Activated naive CD4-positive, alpha-beta T cell treated with anti-CD3 and anti-CD28 coated beads, Interleukin-2, amount 50 U/mL, for 24 hours (primary cell): ENCODE measurements around the gene ELK4.
"Not testable (repeated sequence)": the region's sequence is repeated elsewhere in the genome, so short reads cannot be mapped to it uniquely, and the experiment has no call there.

Experiments used
- H3K27ac Mint-ChIP-seq: one replicate; pipeline ENCODE4 v1.8.0; 2021; ENCODE audit warnings: mild to moderate bottlenecking, mixed read lengths
- H3K27me3 Mint-ChIP-seq: one replicate; pipeline ENCODE4 v1.8.0; 2021; ENCODE audit warnings: mixed read lengths
- H3K36me3 Mint-ChIP-seq: one replicate; pipeline ENCODE4 v1.8.0; 2021; ENCODE audit warnings: mixed read lengths
- H3K4me1 Mint-ChIP-seq: one replicate; pipeline ENCODE4 v1.8.0; 2021; ENCODE audit warnings: mixed read lengths
- H3K4me3 Mint-ChIP-seq: one replicate; pipeline ENCODE4 v1.8.0; 2021; ENCODE audit warnings: mild to moderate bottlenecking, mixed read lengths
- H3K9me3 Mint-ChIP-seq: one replicate; pipeline ENCODE4 v1.8.0; 2021; ENCODE audit warnings: mixed read lengths

ELK4 gene

GRCh38 chr1:205645519-205645918, 13.7 kb upstream of the ELK4 start:
- no peaks in the 10 kb centered on the region for H3K36me3 Mint-ChIP-seq
- H3K4me3 Mint-ChIP-seq = no peak overlapping the region
- no peaks in the 10 kb centered on the region for H3K9me3 Mint-ChIP-seq
- peaks cover 2% of the 10 kb centered on the region for H3K27me3 Mint-ChIP-seq
- H3K27ac Mint-ChIP-seq = no peak overlapping the region
- no peaks in the 10 kb centered on the region for H3K4me1 Mint-ChIP-seq

GRCh38 chr1:205642679-205643307, 11.0 kb upstream of the ELK4 start:
- Mint-ChIP-seq H3K9me3 (no peaks in the 10 kb centered on the region), H3K36me3 (no peaks in the 10 kb centered on the region), H3K27ac (no peak overlapping the region), H3K4me1 (no peaks in the 10 kb centered on the region), H3K4me3 (no peak overlapping the region), H3K27me3 (peaks cover 2% of the 10 kb centered on the region)

- H3K9me3 Mint-ChIP-seq = no peaks in the 10 kb centered on the region
- H3K4me3 Mint-ChIP-seq = no peak overlapping the region
- H3K36me3 Mint-ChIP-seq = no peaks in the 10 kb centered on the region
- H3K4me1 Mint-ChIP-seq = peaks cover 3% of the 10 kb centered on the region
- peaks cover 2% of the 10 kb centered on the region for H3K27me3 Mint-ChIP-seq
- no peak overlapping the region for H3K27ac Mint-ChIP-seq
Measured at GRCh38 chr1:205639567-205639966, 7.8 kb upstream of the ELK4 start.

- Mint-ChIP-seq H3K4me1 (peaks cover 3% of the 10 kb centered on the region), H3K27ac (no peak overlapping the region), H3K36me3 (no peaks in the 10 kb centered on the region), H3K9me3 (no peaks in the 10 kb centered on the region), H3K4me3 (no peak overlapping the region), H3K27me3 (peaks cover 2% of the 10 kb centered on the region)
Measured at GRCh38 chr1:205637854-205638468, 6.2 kb upstream of the ELK4 start.

- H3K36me3 Mint-ChIP-seq = no peaks in the 10 kb centered on the region
- peaks cover 2% of the 10 kb centered on the region for H3K27me3 Mint-ChIP-seq
- H3K4me3 Mint-ChIP-seq = no peak overlapping the region
- H3K9me3 Mint-ChIP-seq = no peaks in the 10 kb centered on the region
- H3K4me1 Mint-ChIP-seq = peaks cover 3% of the 10 kb centered on the region
- H3K27ac Mint-ChIP-seq = no peak overlapping the region
Measured at GRCh38 chr1:205636732-205637131, 4.9 kb upstream of the ELK4 start.

GRCh38 chr1:205636138-205636530, 4.3 kb upstream of the ELK4 start:
- H3K36me3 Mint-ChIP-seq, H3K27ac Mint-ChIP-seq, H3K4me3 Mint-ChIP-seq, H3K9me3 Mint-ChIP-seq, H3K27me3 Mint-ChIP-seq, H3K4me1 Mint-ChIP-seq: not testable (repeated sequence)

GRCh38 chr1:205633421-205633976, 1.7 kb upstream of the ELK4 start:
- Mint-ChIP-seq H3K4me1 (peaks cover 17% of the 10 kb centered on the region), H3K4me3 (no peak overlapping the region), H3K9me3 (no peaks in the 10 kb centered on the region), H3K36me3 (peaks cover 2% of the 10 kb centered on the region), H3K27ac (peak overlapping the region; percentile 35), H3K27me3 (no peaks in the 10 kb centered on the region)

GRCh38 chr1:205632669-205633169, 908 bp upstream of the ELK4 start:
- Mint-ChIP-seq H3K27ac (peak overlapping the region; percentile 91), H3K36me3 (peaks cover 2% of the 10 kb centered on the region), H3K4me3 (peak overlapping the region; percentile 84), H3K4me1 (peaks cover 25% of the 10 kb centered on the region), H3K9me3 (no peaks in the 10 kb centered on the region), H3K27me3 (no peaks in the 10 kb centered on the region)

- no peaks in the 10 kb centered on the region for H3K9me3 Mint-ChIP-seq
- H3K4me3 Mint-ChIP-seq = peak overlapping the region; percentile 94
- H3K36me3 Mint-ChIP-seq = peaks cover 10% of the 10 kb centered on the region
- no peaks in the 10 kb centered on the region for H3K27me3 Mint-ChIP-seq
- H3K27ac Mint-ChIP-seq = peak overlapping the region; percentile 96
- H3K4me1 Mint-ChIP-seq = peaks cover 36% of the 10 kb centered on the region
Measured at GRCh38 chr1:205631010-205631767, 622 bp downstream of the ELK4 start.

GRCh38 chr1:205630651-205631009, 1.2 kb downstream of the ELK4 start:
- no peaks in the 10 kb centered on the region for H3K9me3 Mint-ChIP-seq
- H3K36me3 Mint-ChIP-seq = peaks cover 13% of the 10 kb centered on the region
- peak overlapping the region; percentile 94 for H3K4me3 Mint-ChIP-seq
- no peaks in the 10 kb centered on the region for H3K27me3 Mint-ChIP-seq
- H3K27ac Mint-ChIP-seq = peak overlapping the region; percentile 96
- H3K4me1 Mint-ChIP-seq = peaks cover 41% of the 10 kb centered on the region

GRCh38 chr1:205630241-205630640, 1.6 kb downstream of the ELK4 start:
- Mint-ChIP-seq H3K27ac (peak overlapping the region; percentile 96), H3K9me3 (no peaks in the 10 kb centered on the region), H3K27me3 (no peaks in the 10 kb centered on the region), H3K4me1 (peaks cover 45% of the 10 kb centered on the region), H3K36me3 (peaks cover 14% of the 10 kb centered on the region), H3K4me3 (peak overlapping the region; percentile 94)

GRCh38 chr1:205629751-205630150, 2.1 kb downstream of the ELK4 start:
- H3K4me1 Mint-ChIP-seq = peaks cover 50% of the 10 kb centered on the region
- peak overlapping the region; percentile 94 for H3K4me3 Mint-ChIP-seq
- H3K27ac Mint-ChIP-seq = peak overlapping the region; percentile 96
- H3K9me3 Mint-ChIP-seq = no peaks in the 10 kb centered on the region
- H3K36me3 Mint-ChIP-seq = peaks cover 18% of the 10 kb centered on the region
- H3K27me3 Mint-ChIP-seq = no peaks in the 10 kb centered on the region

GRCh38 chr1:205627956-205628355, 3.9 kb downstream of the ELK4 start:
- Mint-ChIP-seq H3K4me1 (peaks cover 65% of the 10 kb centered on the region), H3K4me3 (peak overlapping the region; percentile 67), H3K9me3 (no peaks in the 10 kb centered on the region), H3K27me3 (no peaks in the 10 kb centered on the region), H3K27ac (peak overlapping the region; percentile 65), H3K36me3 (peaks cover 18% of the 10 kb centered on the region)

GRCh38 chr1:205626216-205626615, 5.6 kb downstream of the ELK4 start:
- peaks cover 65% of the 10 kb centered on the region for H3K4me1 Mint-ChIP-seq
- peaks cover 19% of the 10 kb centered on the region for H3K36me3 Mint-ChIP-seq
- H3K4me3 Mint-ChIP-seq = peak overlapping the region; percentile 59
- peak overlapping the region; percentile 89 for H3K27ac Mint-ChIP-seq
- no peaks in the 10 kb centered on the region for H3K9me3 Mint-ChIP-seq
- no peaks in the 10 kb centered on the region for H3K27me3 Mint-ChIP-seq

GRCh38 chr1:205623646-205624045, 8.2 kb downstream of the ELK4 start:
- H3K4me3 Mint-ChIP-seq = no peak overlapping the region
- H3K36me3 Mint-ChIP-seq = peaks cover 24% of the 10 kb centered on the region
- H3K27me3 Mint-ChIP-seq = no peaks in the 10 kb centered on the region
- peak overlapping the region; percentile 59 for H3K27ac Mint-ChIP-seq
- H3K4me1 Mint-ChIP-seq = peaks cover 66% of the 10 kb centered on the region
- no peaks in the 10 kb centered on the region for H3K9me3 Mint-ChIP-seq

- no peak overlapping the region for H3K4me3 Mint-ChIP-seq
- H3K9me3 Mint-ChIP-seq = no peaks in the 10 kb centered on the region
- H3K27ac Mint-ChIP-seq = peak overlapping the region; percentile 73
- H3K36me3 Mint-ChIP-seq = peaks cover 19% of the 10 kb centered on the region
- H3K27me3 Mint-ChIP-seq = no peaks in the 10 kb centered on the region
- peaks cover 51% of the 10 kb centered on the region for H3K4me1 Mint-ChIP-seq
Measured at GRCh38 chr1:205620269-205620668, 11.5 kb downstream of the ELK4 start.
